Germinal center (tissue), 1 donor: ENCODE data around the gene NOC2L.
"Not testable (repeated sequence)": the region's sequence is repeated elsewhere in the genome, so short reads cannot be mapped to it uniquely, and the experiment has no call there.

Experiments used
- DNase-seq: peaks from one replicate; pipeline ENCODE4 v3.0.0; 2012; ENCODE audit warnings: mixed read lengths, low spot score

Gene NOC2L

GRCh38 chr1:962381-963300, 3.6 kb upstream of the NOC2L start:
- DNase-seq: no peak

DNA sequence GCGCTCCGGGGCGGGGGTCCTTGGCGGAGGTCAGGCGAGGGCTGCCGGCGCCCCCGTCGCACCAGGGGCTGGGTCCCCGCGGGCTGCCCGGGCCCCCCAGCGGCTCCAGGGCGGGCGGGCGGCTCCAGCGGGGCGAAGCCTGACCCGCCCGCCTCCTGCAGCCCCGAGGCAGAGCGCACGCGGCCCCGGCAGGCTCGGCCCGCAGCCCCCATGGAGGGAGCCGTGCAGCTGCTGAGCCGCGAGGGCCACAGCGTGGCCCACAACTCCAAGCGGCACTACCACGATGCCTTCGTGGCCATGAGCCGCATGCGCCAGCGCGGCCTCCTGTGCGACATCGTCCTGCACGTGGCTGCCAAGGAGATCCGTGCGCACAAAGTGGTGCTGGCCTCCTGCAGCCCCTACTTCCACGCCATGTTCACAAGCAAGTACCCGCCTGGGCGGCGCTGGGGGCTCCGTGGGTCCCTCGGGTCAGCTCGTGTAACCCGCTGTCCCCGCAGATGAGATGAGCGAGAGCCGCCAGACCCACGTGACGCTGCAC, 2.1 kb upstream of the NOC2L start:
- DNase-seq: no peak

GRCh38 chr1:960363-961131, 1.5 kb upstream of the NOC2L start, which contains the start of gene KLHL17:
Gene KLHL17, plus strand, starts transcription at chr1:960584. Its CDS starts 110 bp downstream, at chr1:960694.
- peak; percentile 79 for DNase-seq

- no peak for DNase-seq
These were observed 791 bp upstream of the NOC2L start for GRCh38 chr1:959731-960362.

GRCh38 chr1:956636-957035, 2.4 kb downstream of the NOC2L start:
- no peak for DNase-seq

DNA sequence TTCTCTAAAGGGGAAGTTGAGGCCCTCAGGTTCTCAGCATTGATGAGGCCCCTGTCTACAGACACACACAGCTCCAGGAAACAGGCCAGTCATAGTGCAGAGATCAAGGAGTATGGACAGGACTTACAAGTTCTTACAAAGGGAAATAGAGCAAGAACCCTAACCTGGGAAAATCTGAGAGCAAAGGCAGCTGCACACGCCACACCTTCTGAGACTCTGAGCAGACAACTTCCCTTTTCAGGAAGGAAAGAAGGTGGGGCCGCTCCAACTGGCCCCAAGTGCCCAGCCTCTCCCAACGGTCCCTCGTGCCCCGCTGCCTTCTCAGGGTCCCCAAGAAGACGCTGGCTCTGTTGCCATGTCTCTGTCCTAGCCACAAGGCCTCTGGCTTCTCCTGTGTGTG, 3.6 kb downstream of the NOC2L start:
- DNase-seq: no peak

GRCh38 chr1:954927-955326, 4.1 kb downstream of the NOC2L start:
- no peak for DNase-seq

DNA sequence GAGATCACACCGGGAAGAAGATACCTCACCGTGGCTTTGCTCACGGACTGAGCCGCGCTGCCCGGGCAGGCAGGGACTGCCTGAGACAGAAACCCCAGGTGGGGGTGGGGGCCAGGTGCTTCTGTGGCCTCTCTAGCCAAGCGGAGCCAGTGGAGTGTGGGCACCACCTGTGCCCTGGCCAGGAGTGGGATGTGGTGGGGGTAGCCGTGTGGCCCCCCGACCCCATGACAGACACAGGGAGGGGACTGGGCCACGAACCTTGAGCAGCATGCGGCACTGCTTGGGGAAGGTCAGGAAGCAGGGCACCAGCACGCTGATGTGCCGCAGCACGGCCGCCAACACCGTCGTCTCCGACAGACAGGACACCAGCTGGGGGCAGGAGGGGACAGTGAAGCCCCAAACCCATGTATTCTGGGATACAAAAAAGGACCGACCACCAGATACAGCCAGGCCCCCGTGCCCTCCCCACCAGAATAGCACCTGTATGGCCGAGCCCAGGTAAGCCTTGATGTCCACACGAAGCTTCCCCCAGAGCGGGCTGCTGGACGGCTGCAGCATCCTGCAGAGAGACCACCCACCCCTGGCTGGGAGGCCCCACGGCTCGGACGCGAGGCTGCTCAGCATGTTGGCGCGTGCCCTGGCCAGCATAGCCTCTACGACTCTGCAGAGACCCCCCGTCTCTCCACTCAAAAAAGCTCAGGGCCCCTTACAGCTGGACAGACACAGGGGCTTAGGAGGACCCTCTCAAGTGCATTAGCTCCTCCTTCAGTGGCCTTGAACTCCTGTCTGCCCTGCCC, 5.3 kb downstream of the NOC2L start:
- no peak for DNase-seq

GRCh38 chr1:952603-953002, 6.5 kb downstream of the NOC2L start:
- no peak for DNase-seq

DNA sequence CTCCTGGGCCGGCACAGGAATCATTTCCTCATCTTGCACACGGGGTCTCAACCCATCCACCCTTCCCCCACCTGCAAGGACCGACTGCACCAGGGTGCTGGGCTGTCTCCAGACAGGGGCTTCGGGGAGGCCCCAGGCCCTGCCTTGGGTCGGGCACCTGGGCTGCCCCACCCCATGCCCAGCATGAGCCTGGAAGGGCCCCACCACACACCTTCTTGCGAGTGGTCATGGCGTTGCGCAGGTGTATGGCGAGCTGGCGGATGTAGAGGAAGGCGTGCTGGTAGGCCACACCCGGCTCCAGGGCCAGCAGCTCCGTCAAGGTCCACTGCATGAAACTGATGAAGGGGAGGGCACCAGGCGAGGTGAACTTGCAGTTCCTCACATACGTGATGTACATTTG, 6.9 kb downstream of the NOC2L start:
- no peak for DNase-seq

DNA sequence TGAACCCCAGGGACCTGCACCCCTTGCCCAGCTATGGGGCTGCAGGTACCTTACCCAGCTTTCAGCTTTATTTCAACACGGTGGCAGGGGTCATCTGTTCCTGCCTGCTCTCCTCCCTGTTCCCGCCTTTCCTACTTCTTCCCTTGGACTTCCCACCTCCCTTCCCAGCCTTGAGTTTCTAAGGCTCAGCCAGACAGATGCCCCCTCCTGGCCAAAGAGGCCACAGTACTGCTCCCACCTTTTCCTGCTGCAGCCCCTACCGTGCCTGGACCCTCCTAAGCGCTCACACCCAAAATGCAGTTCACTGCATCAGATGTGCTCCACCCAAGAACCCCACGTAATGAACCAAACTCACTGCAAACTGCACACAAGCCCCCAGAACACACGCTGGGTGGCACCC, 7.7 kb downstream of the NOC2L start:
- DNase-seq: no peak

- no peak for DNase-seq
These were observed 8.2 kb downstream of the NOC2L start for GRCh38 chr1:950881-951280.

DNA sequence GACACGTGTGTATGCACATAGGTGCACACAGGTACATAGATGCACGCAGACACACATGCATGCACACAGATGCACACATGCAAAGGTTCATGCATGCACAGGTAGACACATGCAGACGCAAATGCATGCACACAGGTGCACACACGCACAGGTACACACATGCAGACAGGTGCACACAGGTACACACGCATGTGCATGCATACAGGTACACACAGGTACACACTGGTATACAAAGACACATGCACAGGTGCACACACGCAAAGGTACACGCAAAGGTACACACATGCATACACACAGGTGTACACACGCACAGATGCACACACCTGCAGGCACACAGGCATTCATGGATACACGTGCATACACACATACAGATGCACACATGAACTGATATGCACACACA, 8.8 kb downstream of the NOC2L start:
- DNase-seq: no peak

GRCh38 chr1:947958-948357, 11.1 kb downstream of the NOC2L start:
- DNase-seq: no peak

- not testable (repeated sequence) for DNase-seq
These were observed 12.2 kb downstream of the NOC2L start for GRCh38 chr1:946811-947210.

DNA sequence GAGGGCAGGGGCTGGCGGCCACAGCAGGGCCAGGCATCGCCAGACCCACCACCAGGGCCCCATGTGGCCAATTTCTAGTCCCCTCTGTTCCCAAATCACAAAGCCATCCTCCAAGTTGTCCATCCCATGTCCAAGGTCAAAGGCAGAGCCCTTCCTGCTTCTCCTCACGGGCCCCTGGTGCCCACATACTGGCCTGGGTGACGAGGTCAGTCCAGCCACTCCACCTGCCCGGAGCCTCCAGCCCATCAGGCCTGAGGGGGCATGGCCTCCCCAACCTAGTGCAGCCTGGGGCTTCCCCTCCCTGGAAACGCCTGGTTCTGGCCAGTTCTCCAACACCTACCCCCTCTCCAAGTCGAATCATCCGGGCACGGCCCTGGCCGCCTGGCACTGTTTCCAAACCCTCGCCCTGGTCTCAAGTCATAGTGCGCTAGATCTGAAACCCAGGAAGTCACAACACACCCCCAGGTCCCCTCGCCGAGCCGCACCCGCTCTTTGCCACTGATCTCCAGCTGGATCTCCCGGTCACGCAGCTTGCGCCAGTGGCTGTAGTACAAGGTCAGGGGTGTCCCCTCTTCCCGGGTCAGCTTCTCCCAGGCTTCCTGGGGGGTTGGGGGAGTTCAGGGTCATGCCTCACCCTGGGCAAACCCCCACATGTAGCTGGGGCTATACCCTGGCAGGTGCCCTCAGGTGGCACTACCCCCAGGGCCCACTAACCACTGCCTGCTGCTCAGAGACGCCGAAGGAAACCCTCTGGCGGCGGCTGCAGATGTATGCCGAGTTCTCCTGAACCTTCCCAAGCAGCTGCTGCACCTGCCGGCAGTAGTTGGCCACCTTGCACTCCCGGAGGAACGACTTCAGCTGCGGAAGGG, 13.1 kb downstream of the NOC2L start:
- no peak for DNase-seq

DNA sequence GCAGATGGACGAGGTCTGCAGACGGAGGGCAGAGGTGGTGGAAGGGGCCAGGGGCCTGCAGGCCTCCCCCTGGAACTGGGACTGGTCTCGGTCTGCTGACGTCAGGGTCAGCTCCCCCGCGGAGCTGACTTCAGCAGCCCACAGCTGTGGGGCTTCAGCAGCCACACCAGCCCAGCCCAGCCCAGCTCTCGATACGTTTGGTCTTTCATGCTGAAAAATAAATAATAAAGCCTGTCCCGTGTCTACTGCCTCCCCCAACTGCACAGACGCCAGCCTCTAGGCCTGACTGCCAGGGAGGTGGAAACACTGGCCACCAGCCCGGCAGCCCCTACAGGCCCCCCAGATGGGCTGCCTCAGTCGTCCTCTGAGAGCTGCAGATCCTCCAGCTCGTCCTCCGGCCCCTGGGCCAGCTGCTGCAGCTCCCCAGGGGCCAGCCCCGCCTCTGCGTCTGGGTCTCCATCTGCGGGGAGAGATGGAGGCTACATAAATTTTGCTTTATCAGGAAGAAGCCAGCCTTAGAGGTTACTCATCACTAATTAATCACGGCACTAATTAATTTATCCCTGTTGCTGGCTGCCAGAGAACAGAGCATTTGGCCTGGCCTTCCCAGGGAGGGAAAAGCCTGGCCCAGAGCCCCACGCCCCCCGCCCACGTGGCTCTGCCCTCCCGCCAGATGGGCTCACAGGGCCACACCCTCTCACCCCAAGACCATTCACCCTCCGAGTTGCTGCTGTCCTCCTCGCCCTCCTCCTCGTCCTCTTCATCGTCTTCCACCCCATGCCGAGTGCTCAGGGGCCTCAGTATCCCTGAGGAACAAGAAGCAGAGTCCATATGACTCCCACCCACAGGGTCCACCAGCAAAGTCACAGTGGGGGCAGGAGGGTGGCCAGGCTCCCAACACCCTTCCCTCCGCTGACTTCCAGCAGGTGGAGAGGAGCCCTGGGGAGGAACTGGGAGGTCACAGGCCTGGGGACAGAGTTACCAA, 14.4 kb downstream of the NOC2L start:
- DNase-seq: no peak

DNA sequence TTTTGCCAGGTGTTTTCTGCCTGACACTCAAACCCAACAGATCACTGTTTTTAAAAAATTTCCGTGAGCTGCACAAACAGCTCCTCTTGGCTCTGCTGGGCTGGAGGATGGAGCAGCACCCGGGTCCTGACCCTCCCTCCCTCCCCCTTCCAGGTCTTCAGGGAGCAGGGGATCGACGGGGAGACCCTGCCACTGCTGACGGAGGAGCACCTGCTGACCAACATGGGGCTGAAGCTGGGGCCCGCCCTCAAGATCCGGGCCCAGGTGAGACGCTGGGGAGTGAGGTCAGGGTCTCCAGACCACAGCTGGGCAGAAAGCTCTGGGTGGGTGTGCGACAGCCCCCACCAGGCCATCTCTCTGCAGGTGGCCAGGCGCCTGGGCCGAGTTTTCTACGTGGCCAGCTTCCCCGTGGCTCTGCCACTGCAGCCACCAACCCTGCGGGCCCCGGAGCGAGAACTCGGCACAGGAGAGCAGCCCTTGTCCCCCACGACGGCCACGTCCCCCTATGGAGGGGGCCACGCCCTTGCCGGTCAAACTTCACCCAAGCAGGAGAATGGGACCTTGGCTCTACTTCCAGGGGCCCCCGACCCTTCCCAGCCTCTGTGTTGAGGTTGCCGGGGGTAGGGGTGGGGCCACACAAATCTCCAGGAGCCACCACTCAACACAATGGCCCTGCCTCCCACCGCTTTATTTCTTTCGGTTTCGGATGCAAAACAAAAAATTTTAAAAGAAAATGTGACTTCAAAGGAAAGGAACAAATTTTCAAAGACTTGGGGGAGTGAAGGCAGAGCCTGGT, 15.3 kb downstream of the NOC2L start:
- no peak for DNase-seq
